H9 (cell line): ENCODE data around the gene EFCC1. TPM values are rescaled to one million over a fixed set of nuclear protein-coding genes. Genes with fewer than 3 reads are reported as not detected.

Experiments used
- DNase-seq: peaks from one replicate; pipeline ENCODE4 v3.0.0-alpha.2; 2017
- H2AFZ ChIP-seq: one replicate; pipeline ENCODE4 v1.6.1; 2013; ENCODE audit warnings: mild to moderate bottlenecking, low read length, control low read depth, moderate library complexity
- H2AK5ac ChIP-seq: 2 replicates; pipeline ENCODE4 v1.6.1; 2013; ENCODE audit warnings: low read length, control low read depth, mixed read lengths; ENCODE audit not compliant: insufficient read length
- H2BK120ac ChIP-seq: one replicate; pipeline ENCODE4 v1.6.1; 2013; ENCODE audit warnings: low read depth, mild to moderate bottlenecking, low read length, control low read depth, inconsistent platforms; ENCODE audit not compliant: poor library complexity, severe bottlenecking
- H2BK12ac ChIP-seq: 2 replicates; pipeline ENCODE4 v1.6.1; 2013; ENCODE audit warnings: low read length, control low read depth, mixed read lengths, low read depth; ENCODE audit not compliant: insufficient read length
- H2BK15ac ChIP-seq: 2 replicates; pipeline ENCODE4 v1.6.1; 2013; ENCODE audit warnings: low read depth, low read length, control low read depth
- H2BK20ac ChIP-seq: one replicate; pipeline ENCODE4 v1.6.1; 2013; ENCODE audit warnings: low read depth, mild to moderate bottlenecking, low read length, control low read depth, inconsistent platforms; ENCODE audit not compliant: poor library complexity, severe bottlenecking
- H2BK5ac ChIP-seq: 2 replicates; pipeline ENCODE4 v1.6.1; 2013; ENCODE audit warnings: low read length, control low read depth, mixed read lengths; ENCODE audit not compliant: insufficient read length
- H3K14ac ChIP-seq: 2 replicates; pipeline ENCODE4 v1.6.1; 2013; ENCODE audit warnings: low read length, control low read depth; ENCODE audit not compliant: insufficient read depth
- H3K18ac ChIP-seq: 2 replicates; pipeline ENCODE4 v1.6.1; 2013; ENCODE audit warnings: low read depth, mild to moderate bottlenecking, mixed read lengths, low read length, control low read depth; ENCODE audit not compliant: insufficient read length
- H3K23ac ChIP-seq: 2 replicates; pipeline ENCODE4 v1.6.1; 2013; ENCODE audit warnings: low read length, control low read depth, mixed read lengths, low read depth; ENCODE audit not compliant: insufficient read length
- H3K23me2 ChIP-seq: 2 replicates; pipeline ENCODE4 v1.6.1; 2013; ENCODE audit warnings: low read depth, mild to moderate bottlenecking, mixed read lengths, low read length, control low read depth; ENCODE audit not compliant: insufficient read length, poor library complexity, severe bottlenecking
- H3K27ac ChIP-seq: 2 replicates; pipeline ENCODE4 v1.5.1; 2013; ENCODE audit warnings: low read length, control low read depth, mixed read lengths, low read depth; ENCODE audit not compliant: insufficient read length
- H3K27me3 ChIP-seq: 2 replicates; pipeline ENCODE4 v1.6.1; 2013; ENCODE audit warnings: low read length, control low read depth, inconsistent platforms; ENCODE audit not compliant: insufficient read depth
- H3K4ac ChIP-seq: 2 replicates; pipeline ENCODE4 v1.6.1; 2013; ENCODE audit warnings: low read depth, mild to moderate bottlenecking, control low read depth, inconsistent platforms, low read length, moderate library complexity
- H3K4me1 ChIP-seq: 2 replicates; pipeline ENCODE4 v1.6.1; 2013; ENCODE audit warnings: low read length, control low read depth, inconsistent platforms; ENCODE audit not compliant: insufficient read depth
- H3K4me2 ChIP-seq: 2 replicates; pipeline ENCODE4 v1.6.1; 2013; ENCODE audit warnings: low read length, control low read depth, mixed read lengths; ENCODE audit not compliant: insufficient read length, insufficient read depth
- H3K56ac ChIP-seq: 2 replicates; pipeline ENCODE4 v1.6.1; 2013; ENCODE audit warnings: low read depth, mild to moderate bottlenecking, mixed read lengths, low read length, control low read depth; ENCODE audit not compliant: insufficient read length
- H3K79me1 ChIP-seq: 2 replicates; pipeline ENCODE4 v1.6.1; 2013; ENCODE audit warnings: low read depth, mild to moderate bottlenecking, moderate library complexity, low read length, control low read depth, inconsistent platforms; ENCODE audit not compliant: insufficient read depth, poor library complexity, severe bottlenecking
- H3K79me2 ChIP-seq: 2 replicates; pipeline ENCODE4 v1.6.1; 2013; ENCODE audit warnings: low read length, control low read depth, inconsistent platforms; ENCODE audit not compliant: insufficient read depth
- H3K9ac ChIP-seq: 2 replicates; pipeline ENCODE4 v1.6.1; 2013; ENCODE audit warnings: low read length, control low read depth, mixed read lengths; ENCODE audit not compliant: insufficient read length; ENCODE audit errors: extremely low read depth
- H3K9me3 ChIP-seq: one replicate; pipeline ENCODE4 v1.6.1; 2013; ENCODE audit warnings: low read depth, low read length, inconsistent platforms; ENCODE audit not compliant: control insufficient read depth
- H3T11ph ChIP-seq: one replicate; pipeline ENCODE4 v1.6.1; 2013; ENCODE audit warnings: mild to moderate bottlenecking, low read length, control low read depth, inconsistent platforms
- H4K20me1 ChIP-seq: one replicate; pipeline ENCODE4 v1.6.1; 2013; ENCODE audit not compliant: control insufficient read depth, insufficient read length, insufficient read depth
- H4K5ac ChIP-seq: 2 replicates; pipeline ENCODE4 v1.6.1; 2013; ENCODE audit warnings: low read depth, mild to moderate bottlenecking, mixed read lengths, low read length, control low read depth; ENCODE audit not compliant: insufficient read length
- H4K8ac ChIP-seq: replicated peaks from 2 replicates; pipeline ENCODE4 v1.6.1; 2013; ENCODE audit warnings: low read length, control low read depth, mixed read lengths, low read depth; ENCODE audit not compliant: insufficient read length
- H4K91ac ChIP-seq: 2 replicates; pipeline ENCODE4 v1.6.1; 2013; ENCODE audit warnings: low read depth, mild to moderate bottlenecking, moderate library complexity, mixed read lengths, low read length, control low read depth; ENCODE audit not compliant: insufficient read length
- H3K27ac Mint-ChIP-seq, 3 experiments: 2 replicates in 2 of 3; 3 replicates in 1 of 3; pipeline ENCODE4 v1.8.0; 2020 to 2021; ENCODE audit warnings: mixed read lengths in 3 of 3, mild to moderate bottlenecking in 1 of 3, moderate library complexity in 1 of 3
- H3K27me3 Mint-ChIP-seq: 2 replicates; pipeline ENCODE4 v1.8.0; 2021; ENCODE audit warnings: low read depth, mild to moderate bottlenecking, moderate library complexity, mixed read lengths
- H3K36me3 Mint-ChIP-seq, 3 experiments: 2 replicates in 2 of 3; 3 replicates in 1 of 3; pipeline ENCODE4 v1.8.0; 2020 to 2021; ENCODE audit warnings: low read depth in 3 of 3, mixed read lengths in 3 of 3; ENCODE audit not compliant: insufficient read depth in 1 of 3
- H3K4me1 Mint-ChIP-seq, 2 experiments: 2 replicates each; pipeline ENCODE4 v1.8.0; 2020; ENCODE audit warnings: mixed read lengths in 2 of 2
- H3K4me3 Mint-ChIP-seq, 2 experiments: 2 replicates in 1 of 2; 3 replicates in 1 of 2; pipeline ENCODE4 v1.8.0; 2020 to 2021; ENCODE audit warnings: mild to moderate bottlenecking in 2 of 2, mixed read lengths in 2 of 2, moderate library complexity in 1 of 2
- H3K9me3 Mint-ChIP-seq, 2 experiments: 2 replicates in 1 of 2; 3 replicates in 1 of 2; pipeline ENCODE4 v1.8.0; 2020; ENCODE audit warnings: mild to moderate bottlenecking in 2 of 2, mixed read lengths in 2 of 2, moderate library complexity in 1 of 2
- CTCF ChIP-seq: fragments of 200-600 bp; sonication (generic); conservative IDR thresholded peaks from 3 replicates; pipeline ENCODE4 v1.8.0; 2021; ENCODE audit warnings: antibody characterized with exemption, mild to moderate bottlenecking
- WGBS: extraction: QIAGEN DNeasy Blood & Tissue Kit; methylation state at CpG from one replicate; pipeline ENCODE4 v1.1.7; 2013; ENCODE audit warnings: missing lambda C conversion rate, low lambda C conversion rate, mixed read lengths; ENCODE audit not compliant: insufficient read length; ENCODE audit errors: extremely low coverage; 5-methylcytosine and 5-hydroxymethylcytosine counted together
- total RNA-seq: library from RNA; stranded (reverse); gene quantifications from 2 replicates; pipeline ENCODE4 v1.2.1, GENCODE V29; 2021

Gene EFCC1
- total RNA-seq, 1 experiment from 2014 or later, result 0.09 TPM

- Histone ChIP-seq H3K9ac (no peak overlapping the region), H4K91ac (no peak overlapping the region), H2AFZ (no peak overlapping the region), H2BK15ac (no peak overlapping the region), H3K27me3 (peaks cover 9% of the 10 kb centered on the region; the same call in 1 of the 2 replicates), H2BK5ac (no peak overlapping the region), H3T11ph (no peak overlapping the region), H3K4ac (no peak overlapping the region), H3K23ac (no peak overlapping the region), H3K4me1 (peaks cover 1% of the 10 kb centered on the region; the same call in 1 of the 2 replicates), H3K79me2 (no peaks in the 10 kb centered on the region), H3K27ac (no peak overlapping the region), H2BK12ac (no peak overlapping the region), H2AK5ac (no peak overlapping the region), H4K20me1 (no peaks in the 10 kb centered on the region), H3K9me3 (no peaks in the 10 kb centered on the region), H4K8ac (no peak overlapping the region), H3K56ac (no peak overlapping the region), H3K23me2 (peaks cover 9% of the 10 kb centered on the region), H3K79me1 (no peaks in the 10 kb centered on the region), H3K14ac (no peak overlapping the region), H3K18ac (no peak overlapping the region), H2BK120ac (no peak overlapping the region), H2BK20ac (no peak overlapping the region), H3K4me2 (peak overlapping the region; percentile 69), H4K5ac (no peak overlapping the region)
- Mint-ChIP-seq H3K27ac (no peak overlapping the region), H3K36me3 (no peaks in the 10 kb centered on the region; a peak in 2 of 7 replicates), H3K9me3 (peaks cover 0 to 3% of the 10 kb centered on the region in 2 experiments; a peak in 2 of 5 replicates), H3K27me3 (peaks cover 79% of the 10 kb centered on the region), H3K4me3 (peak overlapping the region; percentile 22 to 70; a peak in 4 of 5 replicates), H3K4me1 (peaks cover 23 to 35% of the 10 kb centered on the region in 2 experiments)
- TF ChIP-seq CTCF, result no peak
- no peak for DNase-seq
- no CpG with 5 or more reads among the region's 19 CpGs for WGBS
Observed at GRCh38 chr3:128994581-128995546, 6.2 kb upstream of the EFCC1 start.
